Hematopoietic multipotent progenitor cell treated with erythropoietin and hydrocortisone succinate and interleukin-3 and kit ligand, for 6 days (in vitro differentiated cells): ENCODE data around the gene CASKIN2.

ENCODE experiments used
- DNase-seq: peaks from one replicate; pipeline ENCODE4 v3.0.0-alpha.2; 2015

CASKIN2 gene

GRCh38 chr17:75548813-75549212 is 33.5 kb upstream of the CASKIN2 start:
- no peak for DNase-seq

- no peak for DNase-seq
Observed at GRCh38 chr17:75547091-75547490, 31.8 kb upstream of the CASKIN2 start.

GRCh38 chr17:75546181-75546580 is 30.8 kb upstream of the CASKIN2 start:
- no peak for DNase-seq

GRCh38 chr17:75544250-75544649 is 28.9 kb upstream of the CASKIN2 start:
- DNase-seq = no peak

- DNase-seq = no peak
Observed at GRCh38 chr17:75542728-75543336, 27.5 kb upstream of the CASKIN2 start.

- no peak for DNase-seq
Observed at GRCh38 chr17:75542229-75542628, 26.9 kb upstream of the CASKIN2 start.

- no peak for DNase-seq
Observed at GRCh38 chr17:75540923-75541503, 25.7 kb upstream of the CASKIN2 start.

- DNase-seq = no peak
Observed at GRCh38 chr17:75539967-75540729, 24.8 kb upstream of the CASKIN2 start.

GRCh38 chr17:75536366-75536765 is 21.0 kb upstream of the CASKIN2 start:
- no peak for DNase-seq

- DNase-seq = no peak
Observed at GRCh38 chr17:75535871-75536270, 20.5 kb upstream of the CASKIN2 start.

GRCh38 chr17:75535119-75535537 is 19.8 kb upstream of the CASKIN2 start:
- DNase-seq = peak; percentile 89

- no peak for DNase-seq
Observed at GRCh38 chr17:75531721-75532072, 16.4 kb upstream of the CASKIN2 start.

GRCh38 chr17:75530837-75531720 is 15.7 kb upstream of the CASKIN2 start:
- DNase-seq = no peak

- DNase-seq = no peak
Observed at GRCh38 chr17:75526555-75527270, 11.4 kb upstream of the CASKIN2 start.

GRCh38 chr17:75525806-75526554 is 10.6 kb upstream of the CASKIN2 start:
- DNase-seq = no peak

- DNase-seq = peak; percentile 89
Observed at GRCh38 chr17:75524970-75525805, 9.9 kb upstream of the CASKIN2 start, which contains the start of gene LLGL2. LLGL2 (plus strand) TSS chr17:75525697; CDS start chr17:75543427, 17,730 bp downstream.

GRCh38 chr17:75524269-75524969 is 9.1 kb upstream of the CASKIN2 start:
- DNase-seq = no peak

GRCh38 chr17:75523647-75524046 is 8.3 kb upstream of the CASKIN2 start:
- no peak for DNase-seq

GRCh38 chr17:75521951-75522727 is 6.8 kb upstream of the CASKIN2 start:
- DNase-seq = no peak
